H1 (cell line): Measurements from ENCODE around the gene NINJ2. TPM values are rescaled to one million over a fixed set of nuclear protein-coding genes. Genes with fewer than 3 reads are reported as not detected.
A peak's percentile ranks its signal among the peaks of the same experiment; 100 is the strongest.

Experiments used
- CTCF ChIA-PET: fragments of 300-600 bp; sonication (Branson Sonifier 250); formaldehyde crosslinking; loops from one replicate; lab custom pipeline; 2021; ENCODE audit not compliant: partially characterized antibody; lab: Charles Lee
- POLR2A ChIA-PET: fragments of 300-600 bp; sonication (Branson Sonifier 250); formaldehyde crosslinking; loops from one replicate; lab custom pipeline; 2021; ENCODE audit warnings: inconsistent platforms; ENCODE audit not compliant: partially characterized antibody; lab: Charles Lee
- DNase-seq, 2 experiments: peaks; one replicate each; pipeline versions ENCODE4 v3.0.0 to v3.0.0-alpha.2; 2010 to 2022; ENCODE audit warnings: low spot score in 2 of 2, low read depth in 1 of 2, mixed read lengths in 1 of 2
- FAIRE-seq: peaks from 2 replicates; lab custom pipeline; 2011; peaks lifted over from hg19 to GRCh38; lab: Jason Lieb, UNC
- H2AFZ ChIP-seq: 2 replicates; pipeline ENCODE4 v1.8.1; 2012; ENCODE audit warnings: low read length, inconsistent platforms
- H2AK5ac ChIP-seq: 2 replicates; pipeline ENCODE4 v1.6.1; 2013; ENCODE audit warnings: low read depth, low read length
- H2BK120ac ChIP-seq: replicated peaks from 2 replicates; pipeline ENCODE3; 2013; ENCODE audit warnings: low read depth, low read length, inconsistent platforms
- H2BK12ac ChIP-seq: 2 replicates; pipeline ENCODE4 v1.6.1; 2013; ENCODE audit warnings: low read depth, low read length
- H2BK15ac ChIP-seq: 2 replicates; pipeline ENCODE4 v1.6.1; 2013; ENCODE audit warnings: low read length
- H2BK20ac ChIP-seq: 2 replicates; pipeline ENCODE4 v1.6.1; 2013; ENCODE audit warnings: low read length
- H2BK5ac ChIP-seq: 2 replicates; pipeline ENCODE4 v1.6.1; 2013; ENCODE audit warnings: low read depth, low read length
- H3K14ac ChIP-seq: 2 replicates; pipeline ENCODE4 v1.6.1; 2013; ENCODE audit warnings: inconsistent platforms; ENCODE audit not compliant: insufficient read length
- H3K18ac ChIP-seq: 2 replicates; pipeline ENCODE4 v1.6.1; 2013; ENCODE audit warnings: low read length; ENCODE audit errors: extremely low read depth
- H3K23ac ChIP-seq: 2 replicates; pipeline ENCODE4 v1.6.1; 2013; ENCODE audit warnings: inconsistent platforms; ENCODE audit not compliant: insufficient read length
- H3K23me2 ChIP-seq: 2 replicates; pipeline ENCODE4 v1.6.1; 2013; ENCODE audit warnings: low read depth, low read length
- H3K27ac ChIP-seq: 2 replicates; pipeline ENCODE4 v1.6.1; 2011; ENCODE audit warnings: low read depth, low read length, inconsistent platforms
- H3K27me3 ChIP-seq, 4 experiments: replicated peaks in 1 of 4; 1 replicate in 1 of 4; 2 replicates in 3 of 4; pipeline versions ENCODE4 v1.6.1 to v1.8.1; 2011 to 2013; ENCODE audit warnings: low read length in 3 of 4, mild to moderate bottlenecking in 3 of 4, inconsistent platforms in 2 of 4, mixed read lengths in 2 of 4, moderate library complexity in 1 of 4; ENCODE audit not compliant: control insufficient read depth in 3 of 4, insufficient read depth in 3 of 4; ENCODE audit errors: extremely low read depth in 1 of 4
- H3K36me3 ChIP-seq, 4 experiments: 2 replicates each; pipeline versions ENCODE4 v1.6.1 to v1.8.1; 2011 to 2013; ENCODE audit warnings: mild to moderate bottlenecking in 4 of 4, low read length in 3 of 4, moderate library complexity in 2 of 4, control low read depth in 1 of 4, inconsistent platforms in 1 of 4; ENCODE audit not compliant: insufficient read depth in 4 of 4, control insufficient read depth in 2 of 4
- H3K4ac ChIP-seq: replicated peaks from 2 replicates; pipeline ENCODE3; 2013; ENCODE audit warnings: low read length, low read depth, mixed read lengths, inconsistent platforms; ENCODE audit not compliant: insufficient read length
- H3K4me1 ChIP-seq, 4 experiments: replicated peaks in 1 of 4; 1 replicate in 1 of 4; 2 replicates in 3 of 4; pipeline versions ENCODE4 v1.6.1 to v1.8.1; 2011 to 2013; ENCODE audit warnings: low read length in 3 of 4, inconsistent platforms in 2 of 4, mixed read lengths in 1 of 4; ENCODE audit not compliant: insufficient read depth in 4 of 4, control insufficient read depth in 3 of 4
- H3K4me2 ChIP-seq, 2 experiments: 2 replicates each; pipeline versions ENCODE4 v1.6.1 to v1.8.1; 2011 to 2013; ENCODE audit warnings: low read depth in 2 of 2, low read length in 2 of 2, control low read depth in 1 of 2, inconsistent platforms in 1 of 2, mild to moderate bottlenecking in 1 of 2; ENCODE audit not compliant: insufficient read depth in 1 of 2
- H3K4me3 ChIP-seq, 4 experiments: fragments of 200-600, 300-600 bp in 1 of 4; sonication (generic), shearing (Covaris generic), sonication (Bioruptor Twin) in 1 of 4; 2 replicates each; pipeline versions ENCODE4 v1.5.1 to v1.8.1; 2011 to 2016; ENCODE audit warnings: low read length in 4 of 4, low read depth in 3 of 4, control low read depth in 2 of 4, inconsistent platforms in 2 of 4, mild to moderate bottlenecking in 2 of 4, mixed read lengths in 1 of 4, moderate library complexity in 1 of 4; ENCODE audit not compliant: insufficient read depth in 2 of 4; ENCODE audit errors: extremely low read depth in 1 of 4
- H3K56ac ChIP-seq: replicated peaks from 2 replicates; pipeline ENCODE3; 2013; ENCODE audit warnings: low read depth, mild to moderate bottlenecking, mixed read lengths, low read length, inconsistent platforms; ENCODE audit not compliant: insufficient read length
- H3K79me1 ChIP-seq: 2 replicates; pipeline ENCODE4 v1.6.1; 2013; ENCODE audit warnings: low read depth, low read length, control low read depth
- H3K79me2 ChIP-seq, 2 experiments: 2 replicates each; pipeline versions ENCODE4 v1.6.1 to v1.8.1; 2012 to 2013; ENCODE audit warnings: low read length in 2 of 2, mild to moderate bottlenecking in 2 of 2, inconsistent platforms in 1 of 2; ENCODE audit not compliant: insufficient read depth in 2 of 2, control insufficient read depth in 1 of 2
- H3K9ac ChIP-seq, 4 experiments: replicated peaks in 1 of 4; 1 replicate in 1 of 4; 2 replicates in 3 of 4; pipeline versions ENCODE4 v1.6.1 to v1.8.1; 2011 to 2013; ENCODE audit warnings: low read depth in 3 of 4, low read length in 3 of 4, control low read depth in 2 of 4, mild to moderate bottlenecking in 2 of 4, moderate library complexity in 2 of 4, inconsistent platforms in 1 of 4; ENCODE audit errors: extremely low read depth in 1 of 4
- H3K9me3 ChIP-seq, 2 experiments: 2 replicates each; pipeline versions ENCODE4 v1.6.1 to v1.8.1; 2012 to 2013; ENCODE audit warnings: mild to moderate bottlenecking in 2 of 2, moderate library complexity in 2 of 2, control low read depth in 1 of 2, inconsistent platforms in 1 of 2, low read depth in 1 of 2, low read length in 1 of 2, mixed read lengths in 1 of 2; ENCODE audit not compliant: insufficient read depth in 2 of 2
- H4K20me1 ChIP-seq, 2 experiments: replicated peaks in 1 of 2; 2 replicates each; pipeline versions ENCODE3 to v1.8.1; 2011 to 2013; ENCODE audit warnings: inconsistent platforms in 2 of 2, low read length in 2 of 2, mild to moderate bottlenecking in 1 of 2; ENCODE audit not compliant: insufficient read depth in 2 of 2, control insufficient read depth in 1 of 2
- H4K5ac ChIP-seq: 2 replicates; pipeline ENCODE4 v1.6.1; 2013; ENCODE audit warnings: low read length, low read depth, mixed read lengths, inconsistent platforms; ENCODE audit not compliant: insufficient read length
- H4K8ac ChIP-seq: 2 replicates; pipeline ENCODE4 v1.8.0; 2013; ENCODE audit warnings: mild to moderate bottlenecking, moderate library complexity, low read length, inconsistent platforms; ENCODE audit not compliant: insufficient read depth; ENCODE audit errors: extremely low read depth
- H4K91ac ChIP-seq: replicated peaks from 2 replicates; pipeline ENCODE3; 2013; ENCODE audit warnings: low read length, mixed read lengths, inconsistent platforms; ENCODE audit not compliant: insufficient read length
- CBX8 ChIP-seq: fragments of 300-800, 300-1000 bp; sonication (generic); IDR thresholded peaks from 2 replicates; pipeline ENCODE4 v1.7.1; 2016; ENCODE audit warnings: low read depth, low read length, borderline replicate concordance
- CEBPB ChIP-seq: IDR thresholded peaks from 2 replicates; pipeline ENCODE4 v1.6.1; 2012; ENCODE audit warnings: low read depth, low read length
- CTBP2 ChIP-seq: IDR thresholded peaks from 2 replicates; pipeline ENCODE4 v1.7.0; 2011; ENCODE audit warnings: borderline replicate concordance, mild to moderate bottlenecking, moderate library complexity, mixed read lengths, low read length; ENCODE audit not compliant: insufficient read depth, insufficient read length
- KDM1A ChIP-seq: fragments of 200-600, 300-600 bp; sonication (generic); IDR thresholded peaks from 2 replicates; pipeline ENCODE4 v1.7.1; 2016; ENCODE audit warnings: mild to moderate bottlenecking, low read length, borderline replicate concordance
- KDM4A ChIP-seq: IDR thresholded peaks from one replicate; pipeline ENCODE4 v1.7.1; 2012; ENCODE audit warnings: low read depth, mild to moderate bottlenecking, moderate library complexity, low read length, inconsistent platforms; ENCODE audit not compliant: severe bottlenecking
- POLR2AphosphoS5 ChIP-seq: IDR thresholded peaks from 2 replicates; pipeline ENCODE4 v1.6.1; 2011; ENCODE audit warnings: low read depth, low read length
- POU5F1 ChIP-seq: IDR thresholded peaks from 2 replicates; pipeline ENCODE4 v1.6.1; 2011; ENCODE audit warnings: low read depth, mild to moderate bottlenecking, low read length, moderate library complexity
- RFX5 ChIP-seq: IDR thresholded peaks from 2 replicates; pipeline ENCODE4 v1.6.1; 2011; ENCODE audit warnings: low read depth, low read length, improper control_type of control experiment, borderline replicate concordance
- SIX5 ChIP-seq: IDR thresholded peaks from 2 replicates; pipeline ENCODE4 v1.6.1; 2011; ENCODE audit warnings: mild to moderate bottlenecking, low read depth, low read length
- SP1 ChIP-seq: IDR thresholded peaks from 2 replicates; pipeline ENCODE4 v1.6.1; 2011; ENCODE audit warnings: low read depth, low read length
- WGBS, 2 experiments: shearing (Covaris generic) in 1 of 2; methylation state at CpG; one replicate each; pipeline versions ENCODE4 v1.1.6 to v1.1.7; 2013 to 2015; ENCODE audit warnings: low lambda C conversion rate in 2 of 2, mixed read lengths in 2 of 2, inconsistent platforms in 1 of 2, low coverage in 1 of 2, missing lambda C conversion rate in 1 of 2; ENCODE audit not compliant: insufficient replicate concordance in 2 of 2, insufficient coverage in 1 of 2, insufficient read length in 1 of 2; ENCODE audit errors: extremely low coverage in 1 of 2, missing lambda C conversion rate in 1 of 2; 5-methylcytosine and 5-hydroxymethylcytosine counted together
- long read RNA-seq, 2 experiments: library from RNA in 1 of 2; library from capped mRNA in 1 of 2; stranded (forward); transcript quantifications; one replicate each; pipeline ENCODE4 v2.0.0, GENCODE V29; 2021; ENCODE audit warnings: inconsistent platforms in 1 of 2
- polyA minus RNA-seq, 3 experiments: library from RNA; depleted of rRNA, polyadenylated mRNA; stranded (reverse); fragments of >200 nt; gene quantifications; 1 replicate in 2 of 3; 2 replicates in 1 of 3; pipeline ENCODE4 v1.2.3, GENCODE V29; 2011
- polyA plus RNA-seq, 7 experiments: library from polyadenylated mRNA; depleted of rRNA in 3 of 7; stranded (reverse) in 5 of 7; unstranded in 2 of 7; fragments of >200 nt in 5 of 7; fragments of 200-250 nt in 2 of 7; gene quantifications; 1 replicate in 5 of 7; 2 replicates in 1 of 7; 4 replicates in 1 of 7; pipeline versions ENCODE4 v1.2.1 to v1.2.3, GENCODE V29; 2011 to 2013; ENCODE audit warnings: missing spikeins in 2 of 7, mixed read lengths in 2 of 7
- total RNA-seq: library from RNA; stranded (reverse); fragmentation: NEBNext Ultra II Directional; extraction: Animal tissue kit (Norgen Biotek cat#: 25700); gene quantifications from 2 replicates; pipeline ENCODE4 v1.2.1, GENCODE V29; 2021

The NINJ2 gene
- total RNA-seq = not detected in 2 replicates
- polyA plus RNA-seq (2011; rRNA removed) = 1.4 and 1.5 TPM in 2 replicates
- 1.1 TPM for polyA plus RNA-seq (2011; cell fraction: cytosol; rRNA removed)
- polyA plus RNA-seq (2011; cell fraction: nucleus; rRNA removed) = 1.2 TPM
- 0.67 to 1.2 TPM (median 1.0 TPM) in 3 of 4 replicates, not detected in the other for polyA plus RNA-seq (2012, experiment 1 of 2)
- polyA plus RNA-seq (2012, experiment 2 of 2) = 0.98 TPM
- polyA plus RNA-seq (2013, experiment 1 of 2) = 0.12 TPM
- 0.29 TPM for polyA plus RNA-seq (2013, experiment 2 of 2)
- polyA minus RNA-seq (2011; rRNA and poly(A)+ RNA removed) = 0.25 and 1.1 TPM in 2 replicates
- not detected for polyA minus RNA-seq (2011; cell fraction: cytosol; rRNA and poly(A)+ RNA removed)
- polyA minus RNA-seq (2011; cell fraction: nucleus; rRNA and poly(A)+ RNA removed) = not detected
- long read RNA-seq, experiment 1 = 0 reads
- long read RNA-seq, experiment 2 = 0 reads

- Histone ChIP-seq H3K23me2 (no peaks in the 10 kb centered on the region), H3K23ac (no peak within 1 kb of the TSS), H3K79me1 (no peaks in the 10 kb centered on the region), H3K9me3 (no peaks in the 10 kb centered on the region), H3K14ac (no peak within 1 kb of the TSS), H2BK5ac (no peak within 1 kb of the TSS), H2AK5ac (0 out of 2 replicates have a peak within 1 kb of the TSS, but pooled peaks have one; percentile 3), H2BK120ac (no peak within 1 kb of the TSS), H3K4me3 (no peak within 1 kb of the TSS), H3K27me3 (0 out of 7 replicates have a peak, but pooled peaks cover 0 to 2% (median 0%) of the 10 kb centered on the region in 4 experiments), H3K9ac (no peak within 1 kb of the TSS), H3K4me2 (no peak within 1 kb of the TSS), H4K5ac (no peak within 1 kb of the TSS), H3K79me2 (no peaks in the 10 kb centered on the region), H3K18ac (0 out of 2 replicates have a peak within 1 kb of the TSS, but pooled peaks have one; percentile 7), H3K27ac (no peak within 1 kb of the TSS), H2BK20ac (0 out of 2 replicates have a peak within 1 kb of the TSS, but pooled peaks have one; percentile 73), H3K4me1 (peaks cover 0 to 13% (median 6%) of the 10 kb centered on the region in 4 experiments; a peak in 4 of 7 replicates), H2BK12ac (peak within 1 kb of the TSS; percentile 11; the same call in 1 of the 2 replicates), H4K91ac (no peak within 1 kb of the TSS), H3K36me3 (no peaks in the 10 kb centered on the region), H2BK15ac (0 out of 2 replicates have a peak within 1 kb of the TSS, but pooled peaks have one; percentile 25), H4K8ac (no peak within 1 kb of the TSS), H2AFZ (no peak within 1 kb of the TSS), H4K20me1 (no peaks in the 10 kb centered on the region), H3K4ac (no peak within 1 kb of the TSS), H3K56ac (no peak within 1 kb of the TSS)
- WGBS, 2 experiments = 85% methylated on average over 17 of the region's 17 CpGs; no CpG with 5 or more reads in 1 of the 2 experiments
- DNase-seq (no peak), FAIRE-seq (no peak)
- POLR2A ChIA-PET = interaction anchor here (1.3 kb wide), 1 partner anchor 21 kb away, joined by 3 read pairs; no protein-coding TSS in a partner anchor
- CTCF ChIA-PET = interaction anchor here (0.6 to 1.9 kb wide), 6 partner anchors 13 to 153 kb away, joined by 3 to 4 read pairs (median 4); no protein-coding TSS in a partner anchor
- no peak for TF ChIP-seq SP1
- TF ChIP-seq POU5F1 = no peak
- no peak for TF ChIP-seq SIX5
- TF ChIP-seq POLR2AphosphoS5 = no peak
- no peak for TF ChIP-seq CEBPB
- TF ChIP-seq RFX5 = no peak
- no peak for TF ChIP-seq KDM4A
- no peak for TF ChIP-seq KDM1A
- no peak for TF ChIP-seq CTBP2
- TF ChIP-seq CBX8 = no peak
Measured at GRCh38 chr12:663293-663871, at the start of gene NINJ2. Gene NINJ2 (minus strand): TSS chr12:663445. CDS start chr12:663360, 85 bp downstream.
